Superior temporal gyrus (tissue), 1 donor: ENCODE measurements around the gene KDM3A.

Experiments
- DNase-seq: peaks from one replicate; pipeline ENCODE4 v3.0.0-alpha.2; 2016; ENCODE audit errors: extremely low spot score

The KDM3A gene

GRCh38 chr2:86513948-86514660 lies 72.9 kb downstream of the KDM3A start:
- DNase-seq, result no peak

GRCh38 chr2:86518481-86518880 lies 77.3 kb downstream of the KDM3A start:
- peak; percentile 73 for DNase-seq

DNA sequence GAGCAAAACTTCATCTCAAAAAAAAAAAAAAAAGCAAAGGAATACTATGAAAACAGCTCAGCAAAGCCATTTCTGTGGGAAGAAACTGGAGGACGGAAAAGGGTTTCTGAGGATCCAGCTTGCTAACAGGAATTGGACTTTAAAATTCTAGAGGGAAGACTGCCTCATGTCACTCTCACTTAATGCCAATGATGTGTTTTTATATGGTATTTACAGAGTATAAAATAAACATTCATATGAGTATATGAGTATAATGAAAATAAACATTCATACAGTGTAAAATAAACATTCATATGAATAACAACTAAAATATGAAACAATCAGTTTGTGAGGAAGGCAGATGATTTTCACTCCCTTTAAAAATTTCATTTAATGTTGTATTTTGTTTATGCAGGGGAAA lies 78.2 kb downstream of the KDM3A start:
- no peak for DNase-seq

DNA sequence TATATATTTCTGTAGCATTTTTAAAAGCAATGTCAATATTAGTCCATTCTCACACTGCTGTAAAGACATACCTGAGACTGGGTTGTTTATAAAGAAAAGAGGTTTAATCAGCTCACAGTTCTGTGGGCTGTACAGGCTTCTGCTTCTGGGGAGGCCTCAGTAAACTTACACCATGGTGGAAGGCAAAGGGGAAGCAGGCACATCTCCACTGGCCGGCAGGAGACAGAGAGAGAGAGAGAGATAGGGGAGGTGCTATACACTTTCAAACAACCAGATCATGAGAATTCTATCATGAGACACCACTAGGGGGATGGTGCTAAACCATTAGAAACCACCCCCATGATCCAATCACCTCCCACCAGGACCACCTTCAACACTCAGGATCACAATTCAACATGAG lies 79.0 kb downstream of the KDM3A start:
- DNase-seq, result no peak

GRCh38 chr2:86521922-86522321 lies 80.8 kb downstream of the KDM3A start:
- DNase-seq, result no peak

- DNase-seq, result no peak
These were observed 81.5 kb downstream of the KDM3A start for GRCh38 chr2:86522711-86523110.

DNA sequence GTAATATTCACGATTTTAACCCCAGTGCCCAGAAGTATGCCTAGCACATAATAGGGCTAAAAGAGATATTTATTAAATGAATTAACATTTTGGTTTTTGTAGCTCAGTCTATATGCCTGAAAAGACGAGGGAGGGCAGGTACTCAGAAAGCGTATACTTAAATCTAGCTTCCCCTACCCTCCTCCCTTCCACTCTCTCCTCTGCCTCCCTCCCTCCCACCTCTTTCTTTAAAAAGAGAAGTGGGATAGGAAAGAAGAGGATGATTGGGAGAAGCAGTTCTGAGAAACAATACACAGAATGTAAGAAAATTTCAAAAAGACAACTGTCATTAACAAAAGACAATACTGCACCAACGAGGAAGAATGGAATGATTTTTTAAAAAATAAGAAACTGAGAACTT lies 82.3 kb downstream of the KDM3A start:
- DNase-seq, result no peak

- DNase-seq, result no peak
These were observed 84.5 kb downstream of the KDM3A start for GRCh38 chr2:86525421-86526340.

- no peak for DNase-seq
These were observed 92.4 kb downstream of the KDM3A start for GRCh38 chr2:86533589-86533988.

- no peak for DNase-seq
These were observed 100.2 kb downstream of the KDM3A start for GRCh38 chr2:86541334-86541733.
